SHP77 (cell line): ENCODE data around the gene LRTM2.
A peak's percentile ranks its signal among the peaks of the same experiment; 100 is the strongest.

ENCODE experiments used
- DNase-seq, 2 experiments: peaks; one replicate each; lab custom pipeline; 2025; lab: John Stamatoyannopoulos, UW

LRTM2 gene

DNA sequence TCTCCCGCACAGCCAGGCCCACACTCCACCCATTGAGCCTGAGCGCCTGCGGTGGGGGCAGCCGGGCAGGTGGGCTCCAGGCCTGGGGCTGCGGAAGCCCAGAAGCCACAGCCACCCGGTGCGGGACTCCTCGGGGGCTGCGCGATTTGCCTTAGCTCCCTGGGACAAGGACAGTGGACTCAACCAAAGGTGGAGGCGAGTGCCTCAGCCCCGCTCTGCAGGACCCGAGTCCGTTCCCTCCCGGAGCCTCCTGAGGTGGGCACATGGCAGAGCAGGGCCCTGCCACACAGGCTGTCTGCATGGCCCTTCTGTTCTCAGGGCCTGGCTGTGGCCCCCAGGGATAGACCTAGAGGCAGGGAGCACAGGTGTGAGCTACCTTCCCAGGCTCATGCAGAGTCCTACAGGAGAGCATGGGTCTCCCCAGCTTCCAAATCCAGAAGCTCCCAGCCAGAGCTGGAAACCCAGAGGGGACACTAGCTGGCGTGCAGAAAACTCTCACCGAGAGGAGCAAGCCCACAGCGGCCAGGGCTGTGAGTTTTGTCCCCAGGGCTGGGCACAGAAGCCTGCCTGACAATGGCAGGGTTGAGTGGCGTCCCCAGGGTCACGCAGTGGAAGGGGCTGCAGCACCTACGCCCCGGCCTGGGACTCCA is 22.2 kb upstream of the LRTM2 start:
- DNase-seq = no peak

DNA sequence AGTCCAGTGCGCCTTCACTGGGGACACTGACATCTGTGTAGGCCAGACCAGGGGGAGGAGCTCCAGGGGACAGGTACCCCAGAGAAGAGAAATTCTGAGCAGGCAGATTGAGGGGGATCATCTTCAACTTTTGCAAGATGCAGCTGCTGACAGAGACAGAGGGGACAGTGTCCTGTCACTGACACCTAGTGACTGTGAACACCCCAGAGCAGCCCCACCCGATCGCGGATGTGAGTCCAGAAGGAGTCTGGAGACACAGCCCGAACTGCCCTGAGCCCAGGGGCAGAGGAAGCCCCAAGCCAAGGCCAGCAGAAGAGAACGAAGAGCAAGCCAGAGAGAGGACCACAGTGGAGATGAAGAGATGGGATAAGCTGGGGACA is 21.7 kb upstream of the LRTM2 start:
- DNase-seq = no peak

DNA sequence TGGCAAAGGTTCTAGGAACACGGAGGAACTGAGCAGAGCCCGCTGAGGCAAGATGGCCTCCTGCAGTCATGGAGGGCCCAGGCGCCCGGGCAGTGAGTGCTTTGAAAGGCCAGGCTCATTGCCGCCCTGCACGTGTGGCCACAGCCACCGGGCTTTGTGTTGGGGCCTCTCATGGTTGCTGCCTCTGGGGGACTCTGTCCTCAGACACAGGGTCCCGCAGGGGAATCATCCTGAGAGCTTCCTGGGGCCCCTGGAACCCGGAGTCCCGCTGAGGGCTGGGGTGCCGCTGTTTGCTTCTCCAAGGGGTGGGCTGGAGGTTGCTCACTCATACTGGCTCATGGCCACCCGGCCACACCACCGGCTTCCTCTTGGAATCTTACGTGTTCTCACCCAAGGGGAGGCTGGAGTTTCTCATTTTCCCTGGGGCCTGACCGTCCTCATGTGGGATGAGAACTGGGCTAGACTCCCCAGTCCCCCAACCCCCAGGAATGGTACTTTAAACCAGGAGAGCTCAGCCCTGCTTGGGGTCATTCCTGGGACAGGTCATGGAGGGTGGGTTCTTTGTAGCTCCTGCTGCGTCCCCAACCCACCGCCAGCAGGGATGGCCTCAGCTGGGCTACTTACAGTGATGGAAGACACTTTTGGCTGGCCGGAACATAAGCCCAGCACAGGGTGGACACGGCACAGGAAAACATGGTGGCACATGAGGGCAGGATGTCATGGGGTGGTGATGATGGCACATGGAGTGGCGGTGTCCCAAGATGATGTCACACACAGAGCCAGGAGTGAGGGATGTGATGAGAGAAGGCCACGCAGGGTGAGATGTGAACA is 21.1 kb upstream of the LRTM2 start:
- DNase-seq = no peak

DNA sequence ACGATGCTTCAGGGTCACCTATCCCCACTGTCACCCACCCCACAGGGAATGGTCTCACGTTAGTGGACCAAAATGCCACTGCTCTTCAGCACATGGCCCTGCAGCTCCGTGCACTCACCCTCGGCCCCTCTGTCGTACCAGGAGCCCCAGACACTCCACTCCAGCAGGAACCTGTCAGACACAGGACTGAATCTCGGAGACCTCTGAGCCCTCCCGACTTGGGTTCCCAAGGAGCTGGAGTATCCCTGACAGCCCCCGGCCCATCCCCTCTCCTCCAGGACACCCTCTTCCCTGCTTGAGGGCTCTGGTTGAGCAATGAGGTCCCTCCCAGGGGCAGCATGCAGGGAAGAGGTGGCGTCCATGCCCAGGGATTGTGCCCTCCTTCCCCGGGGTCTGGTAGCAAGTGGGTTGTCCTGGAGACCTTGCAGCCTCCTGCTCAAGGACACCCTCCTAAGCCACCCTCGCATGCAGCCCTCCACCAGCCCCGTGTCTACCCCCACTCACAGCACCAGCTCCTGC is 20.4 kb upstream of the LRTM2 start:
- no peak for DNase-seq

DNA sequence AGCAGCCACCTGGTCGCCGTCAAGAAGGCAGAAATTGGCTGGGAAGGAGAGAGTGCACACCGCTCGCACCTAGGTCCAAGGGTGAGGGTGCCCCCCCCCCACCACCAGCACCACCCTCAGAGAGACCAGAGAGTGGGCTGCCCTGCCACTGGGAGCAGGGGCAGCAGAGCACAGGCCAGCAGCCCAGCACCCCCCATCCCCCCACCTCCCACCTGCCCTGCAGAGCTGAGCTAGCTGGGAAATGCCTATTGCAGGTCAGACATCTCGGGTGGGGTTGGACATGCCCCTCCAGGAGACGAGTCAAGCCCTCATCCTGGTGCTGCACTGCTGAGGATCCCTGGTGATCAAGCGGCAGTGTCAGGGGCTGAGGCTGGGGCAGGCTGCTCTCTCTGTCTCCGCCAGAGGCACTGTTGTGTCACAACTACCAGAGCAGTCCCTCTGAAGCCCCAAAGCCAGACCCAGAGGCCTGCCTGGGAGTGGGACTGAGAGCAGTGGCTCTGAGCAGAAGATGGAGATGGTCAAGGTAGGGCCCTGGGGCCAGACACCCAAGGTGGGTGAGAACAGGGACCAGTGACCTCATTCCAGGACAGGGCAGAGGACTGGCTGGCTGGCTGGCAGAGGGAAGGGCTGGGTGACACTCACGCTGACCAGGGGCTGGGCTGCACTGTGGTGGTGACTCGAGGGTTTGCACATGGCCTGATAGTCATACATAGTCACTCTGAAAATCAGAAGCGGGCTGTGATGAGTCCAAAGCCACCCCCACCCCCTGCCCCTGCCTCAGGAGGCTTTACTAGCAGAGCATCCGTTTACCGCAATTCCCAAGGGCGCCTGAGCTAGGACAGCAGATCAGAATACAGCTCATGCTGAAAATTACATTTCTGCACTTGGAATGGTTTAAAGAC is 19.7 kb upstream of the LRTM2 start:
- peak in 1 of 2 experiments; percentile 1 for DNase-seq

DNA sequence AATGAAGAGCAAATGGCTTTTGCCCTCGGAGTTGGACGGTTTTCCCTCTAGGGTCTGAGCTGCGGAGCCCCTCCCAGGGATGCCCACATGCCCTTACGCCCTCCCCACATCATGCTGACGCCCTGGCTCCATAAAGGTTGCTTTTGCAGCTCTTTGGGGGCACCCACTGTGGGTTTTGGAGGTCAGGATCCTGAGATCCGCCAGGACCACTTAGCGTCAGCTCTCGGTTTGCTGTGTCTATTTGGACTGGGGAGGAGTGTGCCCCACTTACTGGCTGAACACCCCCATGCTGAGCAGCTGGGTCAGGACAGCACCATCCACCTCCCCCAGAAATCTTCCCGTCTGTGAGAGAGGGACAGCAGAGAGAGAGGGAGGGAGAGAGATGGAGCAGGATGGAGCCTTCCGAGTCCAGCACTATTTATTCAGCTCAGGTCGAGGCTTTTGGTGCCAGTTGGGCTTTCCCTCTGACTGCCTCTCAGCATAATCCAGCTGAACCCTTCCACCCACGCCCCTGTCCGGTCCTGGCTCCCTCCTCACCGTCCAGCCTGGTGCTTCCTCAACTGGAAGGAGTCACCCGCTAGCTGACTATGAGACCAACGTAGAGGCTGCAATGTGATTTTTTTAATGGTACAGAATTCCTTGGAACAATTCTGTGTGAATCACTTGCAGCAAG is 18.9 kb upstream of the LRTM2 start:
- DNase-seq = no peak

DNA sequence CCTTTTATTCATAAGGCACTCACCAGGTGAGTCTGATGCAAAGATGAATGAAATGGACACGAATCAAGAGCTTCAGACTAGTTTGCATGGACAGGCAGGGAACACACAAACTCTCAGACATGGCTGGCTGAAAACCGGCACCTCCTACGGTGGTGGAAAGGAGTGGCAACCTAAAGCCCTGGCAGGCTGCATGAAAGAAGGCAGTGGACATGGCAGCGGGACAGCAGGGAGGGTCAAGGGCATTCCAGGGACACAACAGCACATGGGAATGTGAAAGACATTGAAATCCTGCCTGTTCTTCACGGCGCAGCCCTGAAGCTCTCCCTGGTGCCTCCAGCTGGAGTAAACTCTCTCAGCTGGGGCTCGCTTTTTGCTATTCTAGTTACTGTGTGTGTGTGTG is 16.6 kb upstream of the LRTM2 start:
- no peak for DNase-seq

DNA sequence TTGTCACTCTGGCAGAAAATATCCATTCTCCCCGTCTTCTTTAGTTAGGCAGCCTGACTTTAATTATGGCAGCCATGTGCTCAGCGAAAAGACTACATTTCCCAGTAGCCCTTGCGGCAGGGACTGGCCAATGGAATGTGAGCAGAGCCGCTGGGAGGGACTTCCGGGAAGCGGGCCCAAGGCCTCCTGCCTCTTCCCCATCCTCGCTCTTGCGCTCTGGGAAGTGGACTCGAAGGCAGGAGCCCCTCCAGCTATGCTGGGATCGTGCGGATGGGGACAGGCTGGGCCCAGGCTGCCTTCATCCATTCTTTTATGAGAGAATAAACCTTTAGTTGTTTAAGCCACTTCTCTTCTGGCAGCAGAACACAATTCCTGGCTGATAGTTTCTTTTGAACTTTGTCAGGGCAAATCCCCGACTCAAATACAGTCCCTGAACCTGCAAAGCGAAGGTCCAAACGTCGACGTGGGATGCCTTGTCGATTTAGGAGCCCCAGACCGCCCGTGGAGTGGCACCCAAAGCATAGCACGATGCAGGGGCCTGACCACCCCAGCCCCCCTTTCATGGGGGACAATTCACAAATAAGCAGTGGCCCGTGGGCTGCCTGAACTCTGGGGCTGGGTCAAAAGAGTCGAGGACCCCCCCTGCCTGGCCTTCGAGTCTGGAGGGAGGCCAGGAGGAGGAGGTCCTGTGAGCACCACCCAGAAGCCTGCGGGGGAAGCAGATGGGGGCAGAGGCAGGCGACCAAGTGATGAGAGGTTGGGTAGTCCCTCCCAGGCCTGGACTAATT is 15.6 kb upstream of the LRTM2 start:
- DNase-seq = peak; percentile 3 to 46

DNA sequence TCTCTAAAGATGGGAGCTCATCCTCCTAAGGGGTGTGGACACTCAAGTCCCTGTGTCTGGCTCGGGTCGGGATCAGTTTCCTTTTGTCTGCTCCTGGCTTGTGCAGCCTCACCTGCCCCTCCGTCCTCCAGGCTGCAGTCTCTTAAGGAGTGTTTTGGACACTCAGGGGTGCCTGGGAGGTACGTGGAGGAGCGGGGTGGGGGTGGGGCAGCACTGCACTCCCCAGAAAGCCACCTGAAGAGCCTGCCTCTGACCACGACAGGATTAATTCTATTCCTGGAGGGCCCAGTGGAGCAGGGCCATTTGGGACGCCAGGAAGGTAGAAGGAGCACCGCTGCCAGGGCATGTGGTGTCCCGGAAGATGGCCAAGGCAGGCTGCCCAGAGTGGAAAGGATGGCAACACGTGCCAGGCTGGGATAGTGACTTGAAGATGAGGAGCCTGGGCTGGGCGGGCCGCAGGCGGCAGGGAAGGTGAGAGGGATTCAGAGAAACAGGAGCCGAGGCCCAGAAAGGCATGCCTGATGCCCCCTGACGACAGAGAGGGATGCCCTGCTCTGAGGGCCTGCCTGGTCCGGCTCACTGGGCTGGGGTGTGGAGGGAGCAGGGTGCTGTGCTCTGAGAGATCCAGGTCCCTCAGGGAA is 14.8 kb upstream of the LRTM2 start:
- no peak for DNase-seq

DNA sequence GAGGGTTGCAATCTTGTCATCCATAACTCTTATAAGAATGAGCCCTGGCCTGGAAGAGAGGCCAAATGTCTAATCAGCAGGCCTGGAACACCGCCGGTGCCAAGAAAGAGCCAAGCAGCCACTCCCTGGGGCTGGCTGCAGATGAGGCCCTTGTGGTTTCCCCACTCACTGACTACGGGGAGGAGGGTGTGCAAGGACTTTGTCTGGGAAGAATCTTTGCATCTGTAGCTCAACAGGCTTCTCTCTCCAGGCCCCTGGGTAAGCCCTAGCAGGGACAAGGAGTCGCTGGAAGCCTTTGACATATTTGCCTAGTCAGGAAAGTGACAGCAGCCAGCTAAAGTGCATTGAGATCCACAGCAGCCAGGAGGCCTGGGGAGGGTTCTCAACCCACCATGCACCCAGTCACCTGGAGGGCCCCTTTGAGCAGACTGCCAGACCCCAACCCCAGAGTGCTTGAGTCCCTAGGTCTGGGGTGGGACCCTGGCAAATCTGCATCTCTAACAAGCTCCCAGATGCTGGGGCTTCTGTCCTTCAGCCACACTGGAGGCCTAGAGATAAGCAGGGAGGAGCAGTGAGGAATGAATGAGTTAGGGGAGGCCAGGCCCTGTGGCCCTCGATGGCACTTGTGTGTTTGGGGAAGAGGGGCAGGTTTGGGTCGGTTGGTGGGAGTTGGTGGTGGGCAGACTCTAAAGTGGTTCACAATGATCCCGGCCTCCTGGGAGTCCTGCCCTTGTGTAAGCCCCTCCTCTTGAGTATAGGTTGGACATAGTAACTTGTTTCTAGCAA is 13.9 kb upstream of the LRTM2 start:
- no peak for DNase-seq

DNA sequence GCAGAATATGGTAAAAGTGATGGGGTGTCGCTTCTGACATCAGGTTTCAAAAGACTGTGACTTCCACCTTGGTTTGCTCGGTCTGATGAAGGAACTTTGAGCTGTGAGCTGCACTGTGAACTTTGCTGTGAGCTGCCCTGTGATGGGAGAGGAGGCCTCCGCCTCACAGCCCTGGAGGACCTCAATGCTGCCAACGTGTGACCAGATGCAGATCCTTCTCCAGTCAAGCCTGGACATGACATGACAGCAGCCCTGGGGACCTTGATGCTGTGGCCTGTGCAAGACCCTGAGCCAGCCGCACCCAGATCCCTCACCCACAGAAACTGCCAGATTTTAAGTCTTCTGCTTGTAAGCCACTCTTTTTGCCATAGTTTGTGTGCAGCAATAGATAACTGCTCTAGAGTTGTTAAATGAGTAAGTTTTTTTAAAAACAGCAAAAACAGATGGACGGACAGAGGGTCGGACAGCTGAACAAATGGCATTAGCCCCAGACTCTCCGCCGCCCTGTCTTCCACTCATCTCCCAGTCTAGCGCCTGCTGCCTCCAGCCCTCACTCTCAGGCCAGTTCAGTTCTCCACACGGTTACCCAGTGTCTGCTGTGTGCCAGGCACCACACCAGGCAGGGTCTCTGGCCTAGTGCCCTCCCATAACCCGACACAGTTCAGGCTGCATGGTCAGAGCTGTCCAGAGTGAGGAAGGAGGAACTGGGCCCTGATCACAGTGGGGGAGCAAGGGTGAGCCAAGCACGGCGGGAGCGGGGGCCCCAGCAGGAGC is 13.1 kb upstream of the LRTM2 start:
- DNase-seq = no peak

DNA sequence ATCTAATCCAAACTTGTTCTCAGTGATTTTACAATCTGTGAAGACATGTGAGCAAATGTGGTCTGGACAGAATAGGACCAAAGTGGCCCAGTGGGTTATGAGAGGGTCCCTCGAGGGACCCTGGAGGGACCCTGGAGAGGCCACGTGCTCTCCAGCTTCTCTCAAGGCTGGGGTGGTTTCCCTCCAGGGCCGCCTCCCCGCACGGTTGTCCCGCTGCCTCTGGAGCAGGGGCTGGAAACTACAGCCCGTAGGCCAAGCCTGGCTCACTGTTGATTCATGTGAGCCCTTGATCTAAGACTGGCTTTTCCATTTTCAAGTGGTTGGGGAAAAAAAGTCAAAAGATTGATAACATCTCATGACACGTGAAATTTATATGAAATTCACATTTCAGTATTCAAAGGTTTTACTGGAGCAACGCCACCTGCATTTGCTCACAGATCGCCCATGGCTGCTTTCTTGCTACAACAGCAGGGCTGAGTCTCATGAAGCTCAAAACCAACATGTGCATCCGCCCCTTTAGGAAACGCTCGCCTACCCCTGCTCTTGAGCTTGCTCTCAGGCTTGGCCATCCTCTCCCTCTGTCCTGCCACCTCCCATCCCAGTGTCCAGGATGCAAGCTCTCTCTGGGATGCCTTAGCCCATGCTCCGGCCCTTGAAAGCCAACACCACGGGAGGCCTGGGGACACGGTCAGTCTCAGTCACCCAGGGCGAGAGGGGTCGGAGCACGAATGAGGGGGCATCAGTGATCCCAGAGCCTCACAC is 12.1 kb upstream of the LRTM2 start:
- no peak for DNase-seq

DNA sequence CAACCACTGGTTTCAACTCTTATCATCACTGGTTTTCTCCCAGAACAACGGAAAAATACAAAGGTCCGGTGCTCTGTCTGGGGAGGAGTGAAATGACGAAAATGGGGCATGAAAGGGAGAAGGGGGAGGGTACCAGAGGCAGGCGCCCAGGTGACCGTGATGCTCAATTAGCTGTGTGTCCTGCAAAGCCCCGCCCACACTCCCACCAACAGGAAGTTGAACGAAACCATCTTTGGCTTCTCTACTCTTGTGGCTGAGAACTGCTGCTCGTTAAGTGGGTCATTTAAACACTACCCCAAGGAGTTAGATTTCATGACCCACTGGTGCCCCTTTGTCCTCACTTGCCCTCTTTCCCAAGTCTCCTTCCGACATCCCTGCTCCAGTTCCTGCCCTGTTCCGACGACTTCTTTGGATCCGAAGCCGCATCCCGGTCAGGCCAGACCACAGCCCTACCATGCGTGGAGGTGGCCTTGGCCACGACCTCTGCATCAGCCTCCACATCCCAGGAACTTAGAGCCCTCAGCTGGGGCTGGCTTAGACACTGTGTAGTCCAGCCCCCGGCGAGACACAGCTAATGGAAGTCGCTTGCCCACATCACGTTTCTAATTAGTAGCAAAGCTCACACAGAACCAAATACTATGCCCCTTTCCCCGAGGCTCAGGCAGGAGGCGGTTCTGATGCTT is 11.4 kb upstream of the LRTM2 start:
- no peak for DNase-seq

DNA sequence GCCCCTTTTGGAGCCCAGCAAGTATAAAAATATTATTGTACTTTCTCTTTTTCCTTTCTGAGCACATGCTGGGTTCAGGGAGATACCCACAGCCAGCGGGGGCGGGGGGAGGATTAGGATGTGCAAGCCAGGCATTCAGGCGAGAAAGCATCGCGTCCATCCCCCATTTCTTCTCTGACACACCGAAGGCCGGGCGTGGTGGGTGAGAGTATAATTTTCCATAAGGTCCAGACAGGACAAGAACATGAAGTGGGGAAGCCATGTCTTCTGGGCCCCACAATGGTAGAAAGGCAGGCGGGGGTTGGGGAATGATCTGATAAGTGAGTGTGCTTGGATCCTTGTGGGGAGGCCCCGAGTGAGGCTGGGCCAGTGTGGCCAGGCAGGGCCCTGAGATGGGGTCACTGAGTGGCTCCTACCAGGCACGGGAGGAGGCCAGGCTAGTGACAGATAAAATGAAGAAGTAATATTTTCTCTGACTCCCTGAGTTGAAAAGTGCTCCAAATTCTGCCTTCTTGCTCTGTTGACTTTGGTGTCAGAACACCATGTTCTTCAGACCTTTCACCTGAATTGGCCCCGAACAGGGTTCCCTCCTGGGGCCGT is 10.7 kb upstream of the LRTM2 start:
- no peak for DNase-seq

DNA sequence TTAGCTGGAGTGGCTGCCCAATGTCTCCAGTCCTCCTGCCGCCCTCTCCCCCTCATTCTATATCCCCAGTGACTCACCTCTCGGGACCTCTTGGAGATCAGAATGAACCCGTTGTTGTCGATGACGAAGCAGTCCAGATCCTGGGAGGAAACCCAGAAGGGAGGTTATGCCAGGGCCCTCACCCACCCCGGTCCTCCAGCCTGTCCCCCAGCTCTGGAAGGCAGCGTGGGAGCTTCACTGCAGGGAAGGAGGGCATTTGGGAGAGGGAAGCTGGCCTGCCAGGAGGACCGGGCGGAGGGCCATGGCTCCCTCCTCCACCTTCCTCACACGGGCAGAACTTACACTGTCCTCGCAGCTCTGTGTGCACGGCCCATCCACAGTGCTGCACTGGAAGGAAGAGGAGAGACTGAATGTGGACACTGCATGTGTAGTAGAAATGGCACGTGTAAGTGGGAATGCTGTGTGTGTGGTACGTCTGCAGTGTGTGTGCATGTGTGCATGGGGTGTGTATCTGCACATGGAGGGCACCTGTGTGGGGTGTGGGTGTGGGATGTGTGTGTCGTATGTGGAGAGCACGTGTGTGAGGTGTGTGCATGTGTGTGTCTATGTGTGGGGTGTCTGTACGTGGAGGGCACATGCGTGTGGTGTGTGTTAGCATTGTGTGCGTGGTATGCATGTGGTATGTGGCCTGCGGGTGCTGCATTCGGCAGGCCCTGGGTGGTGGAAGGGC is 10.0 kb upstream of the LRTM2 start:
- DNase-seq = no peak

DNA sequence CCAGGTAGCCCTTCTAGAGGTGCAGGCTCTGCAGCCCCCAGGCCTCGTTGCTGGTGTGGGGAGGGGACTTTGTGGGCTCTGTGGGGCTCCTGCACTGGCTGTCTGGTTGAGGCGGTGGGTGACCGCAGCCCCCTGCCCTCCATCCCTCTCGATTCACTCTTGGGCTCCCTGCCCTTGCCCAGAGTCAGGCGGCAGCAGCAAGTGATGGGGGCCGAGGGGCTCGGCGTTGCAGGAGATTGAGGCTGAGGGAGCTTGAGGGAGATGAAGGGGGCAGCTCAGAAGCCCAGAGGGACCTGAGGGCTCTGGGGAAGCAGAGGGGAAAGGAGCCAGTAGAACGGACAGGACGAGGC is 9.5 kb upstream of the LRTM2 start:
- DNase-seq = no peak
